Measurements from ENCODE around the gene FNIP2. TPM values are rescaled to one million over a fixed set of nuclear protein-coding genes. Genes with fewer than 3 reads are reported as not detected.

The FNIP2 gene
- total RNA-seq, 1 donor from 2014 or later, result 33.7 TPM

GRCh38 chr4:158940271-158940670 is 171.4 kb downstream of the FNIP2 start:
- H3K27ac Mint-ChIP-seq (ENCODE audit: unreplicated experiment), result no peak overlapping the region
- H3K27me3 Mint-ChIP-seq (ENCODE audit: low read depth), result no peaks in the 10 kb centered on the region

DNA sequence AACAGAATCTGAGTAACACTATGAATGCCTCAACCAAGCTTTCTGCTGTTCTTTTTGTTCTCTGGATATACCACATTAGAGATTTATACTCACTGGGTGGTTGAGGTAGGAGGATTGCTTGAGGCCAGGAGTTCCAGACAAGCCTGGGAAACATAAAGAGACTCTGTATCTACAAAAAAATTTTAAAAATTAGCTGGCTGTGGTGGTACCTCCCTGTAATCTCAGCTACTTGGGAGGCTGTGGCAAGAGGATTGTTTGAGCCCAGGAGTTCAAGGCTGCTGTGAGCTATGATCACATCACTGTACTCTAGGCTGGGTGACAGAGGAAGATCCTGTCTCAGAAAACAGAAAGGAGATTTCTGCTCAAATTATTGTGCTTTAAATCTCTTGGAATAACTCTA is 172.5 kb downstream of the FNIP2 start:
- Mint-ChIP-seq H3K4me3 (ENCODE audit: unreplicated experiment) (no peak overlapping the region), H3K4me1 (ENCODE audit: low read depth) (no peaks in the 10 kb centered on the region), H3K36me3 (ENCODE audit: low read depth) (peaks cover 2% of the 10 kb centered on the region), H3K27ac (ENCODE audit: unreplicated experiment) (no peak overlapping the region), H3K27me3 (ENCODE audit: low read depth) (no peaks in the 10 kb centered on the region), H3K9me3 (ENCODE audit: low read depth) (no peaks in the 10 kb centered on the region)
- no peak for DNase-seq (ENCODE audit: low spot score)
- no peak for TF ChIP-seq CTCF (IDR thresholded peaks at IDR 0.05)

More at GRCh38 chr4:158940271-158940670, 171.4 kb downstream of the FNIP2 start:
- no peak for DNase-seq (ENCODE audit: low spot score)
- H3K4me3 Mint-ChIP-seq (ENCODE audit: unreplicated experiment), result no peak overlapping the region
- H3K9me3 Mint-ChIP-seq (ENCODE audit: low read depth), result no peaks in the 10 kb centered on the region
- no peaks in the 10 kb centered on the region for H3K4me1 Mint-ChIP-seq (ENCODE audit: low read depth)
- H3K36me3 Mint-ChIP-seq (ENCODE audit: low read depth), result peaks cover 2% of the 10 kb centered on the region
- TF ChIP-seq CTCF (IDR thresholded peaks at IDR 0.05), result no peak

GRCh38 chr4:158941895-158942294 is 173.1 kb downstream of the FNIP2 start:
- H3K4me1 Mint-ChIP-seq (ENCODE audit: low read depth), result no peaks in the 10 kb centered on the region
- H3K27me3 Mint-ChIP-seq (ENCODE audit: low read depth), result no peaks in the 10 kb centered on the region
- peaks cover 2% of the 10 kb centered on the region for H3K36me3 Mint-ChIP-seq (ENCODE audit: low read depth)
- DNase-seq (ENCODE audit: low spot score), result no peak
- TF ChIP-seq CTCF (IDR thresholded peaks at IDR 0.05), result no peak
- no peak overlapping the region for H3K27ac Mint-ChIP-seq (ENCODE audit: unreplicated experiment)
- no peaks in the 10 kb centered on the region for H3K9me3 Mint-ChIP-seq (ENCODE audit: low read depth)
- H3K4me3 Mint-ChIP-seq (ENCODE audit: unreplicated experiment), result no peak overlapping the region

DNA sequence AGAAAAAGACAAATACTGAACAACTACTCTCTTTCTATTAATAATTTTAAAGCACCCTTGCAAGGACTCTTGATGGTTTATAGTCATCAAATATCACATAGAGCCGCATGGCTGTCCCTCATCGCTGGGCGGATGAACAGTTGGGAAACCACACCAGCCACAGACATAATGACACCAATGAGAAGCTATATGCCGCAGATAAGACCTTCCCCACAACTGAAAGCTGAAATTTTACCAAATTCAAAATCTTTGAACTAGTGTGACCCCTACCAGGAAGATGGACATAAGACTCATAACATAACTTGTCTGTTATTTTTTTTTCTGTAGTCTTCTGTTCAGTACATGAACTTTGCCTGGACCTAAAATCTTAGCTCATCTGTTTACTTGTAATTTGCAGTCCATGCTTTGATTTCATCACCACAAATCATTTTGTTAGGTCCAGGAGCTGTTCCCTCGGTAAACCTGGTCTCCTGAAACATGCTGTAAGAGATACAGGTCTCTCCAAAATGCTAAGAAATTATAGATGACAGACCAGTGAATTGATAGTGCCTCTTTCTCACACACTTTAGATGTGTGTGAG is 176.8 kb downstream of the FNIP2 start:
- no peaks in the 10 kb centered on the region for H3K4me1 Mint-ChIP-seq (ENCODE audit: low read depth)
- no peak for TF ChIP-seq CTCF (IDR thresholded peaks at IDR 0.05)
- H3K27me3 Mint-ChIP-seq (ENCODE audit: low read depth), result no peaks in the 10 kb centered on the region
- no peak overlapping the region for H3K4me3 Mint-ChIP-seq (ENCODE audit: unreplicated experiment)
- H3K9me3 Mint-ChIP-seq (ENCODE audit: low read depth), result no peaks in the 10 kb centered on the region
- DNase-seq (ENCODE audit: low spot score), result no peak
- H3K27ac Mint-ChIP-seq (ENCODE audit: unreplicated experiment), result no peak overlapping the region
- peaks cover 3% of the 10 kb centered on the region for H3K36me3 Mint-ChIP-seq (ENCODE audit: low read depth)

DNA sequence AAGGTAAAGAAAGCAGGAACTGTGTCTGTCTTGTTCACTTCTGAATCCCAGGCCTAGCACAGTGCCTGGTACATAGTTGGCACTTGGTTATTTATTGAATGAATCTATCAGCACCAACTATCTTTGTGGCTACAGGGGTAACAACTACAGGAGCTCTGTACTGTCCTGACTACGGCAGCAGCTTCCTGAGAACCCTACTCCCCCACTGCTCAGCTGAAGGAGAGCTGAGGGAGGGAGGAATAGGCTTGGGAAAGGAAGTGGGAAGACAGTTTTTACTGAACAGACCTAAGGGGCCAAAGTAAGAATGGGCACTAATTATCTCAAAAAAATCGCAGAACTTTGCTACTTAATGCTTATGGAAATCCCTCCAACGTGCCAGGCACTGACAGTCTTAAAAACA is 178.0 kb downstream of the FNIP2 start:
- H3K27me3 Mint-ChIP-seq (ENCODE audit: low read depth), result no peaks in the 10 kb centered on the region
- H3K4me3 Mint-ChIP-seq (ENCODE audit: unreplicated experiment), result no peak overlapping the region
- no peak for DNase-seq (ENCODE audit: low spot score)
- H3K36me3 Mint-ChIP-seq (ENCODE audit: low read depth), result peaks cover 7% of the 10 kb centered on the region
- H3K27ac Mint-ChIP-seq (ENCODE audit: unreplicated experiment), result no peak overlapping the region
- no peaks in the 10 kb centered on the region for H3K4me1 Mint-ChIP-seq (ENCODE audit: low read depth)
- TF ChIP-seq CTCF (IDR thresholded peaks at IDR 0.05), result no peak
- peaks cover 6% of the 10 kb centered on the region for H3K9me3 Mint-ChIP-seq (ENCODE audit: low read depth)
